ENCODE data around the gene TMEM26.
"Not testable (repeated sequence)": the region's sequence is repeated elsewhere in the genome, so short reads cannot be mapped to it uniquely, and the experiment has no call there.

TMEM26 gene

GRCh38 chr10:61398366-61399129 lies 54.6 kb downstream of the TMEM26 start:
- no peak for DNase-seq

DNA sequence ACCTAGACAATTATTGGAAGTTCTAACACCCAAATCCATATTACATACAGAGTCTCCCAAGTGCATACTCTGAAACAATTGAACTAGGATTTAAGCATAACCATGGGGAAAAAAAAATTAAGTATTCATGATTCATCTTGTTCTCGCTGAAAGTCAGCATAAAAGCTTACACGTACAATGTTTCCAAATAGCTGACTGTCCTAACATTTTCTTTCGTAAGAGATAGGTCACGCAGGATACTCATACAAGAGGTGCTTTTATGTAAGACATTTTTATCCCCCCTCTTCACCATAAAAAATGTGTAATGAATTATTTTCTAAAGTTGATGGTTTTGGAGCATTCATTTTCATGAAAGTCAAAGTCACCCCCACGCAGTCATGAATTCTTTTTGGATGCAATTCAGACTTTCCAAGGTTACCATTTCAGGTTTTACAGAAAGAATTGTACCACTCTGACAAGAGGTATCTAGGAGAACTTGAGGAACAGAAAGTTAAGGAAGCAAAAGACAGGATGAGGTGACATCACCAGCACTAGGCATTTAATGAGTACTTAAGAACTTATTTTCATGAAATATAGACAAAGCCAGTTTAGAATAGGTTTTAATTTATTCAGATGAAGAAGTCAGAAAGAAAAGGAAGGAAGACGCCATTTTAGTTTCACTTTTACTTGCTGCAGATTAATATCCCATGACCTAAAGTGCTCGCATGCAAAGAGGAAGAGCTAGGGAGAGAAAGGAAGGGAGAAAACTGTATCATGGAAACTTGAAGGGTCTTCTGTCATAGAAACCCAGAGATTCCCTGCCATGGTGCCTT lies 55.8 kb downstream of the TMEM26 start:
- DNase-seq: peak; percentile 70

GRCh38 chr10:61391281-61391680 lies 61.9 kb downstream of the TMEM26 start:
- no peak for DNase-seq

DNA sequence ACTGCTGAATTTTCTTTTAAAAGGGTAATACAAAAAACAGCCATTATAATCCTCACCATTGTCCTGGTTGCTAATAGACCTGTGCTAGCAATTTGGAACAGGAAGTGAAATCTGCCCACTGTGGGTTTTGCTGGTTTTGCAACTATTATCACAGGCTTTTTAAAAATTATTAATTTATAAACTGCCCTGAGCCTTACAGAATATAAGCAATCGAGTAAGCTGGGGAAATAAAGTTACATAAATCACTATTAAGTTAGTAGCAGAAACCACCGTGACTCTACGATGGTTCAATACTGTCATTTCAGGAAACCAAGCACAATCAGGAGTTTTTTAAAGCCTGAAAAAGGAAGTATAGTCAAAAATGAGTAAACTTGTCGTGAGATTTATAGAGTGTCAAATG lies 62.3 kb downstream of the TMEM26 start:
- DNase-seq: no peak

DNA sequence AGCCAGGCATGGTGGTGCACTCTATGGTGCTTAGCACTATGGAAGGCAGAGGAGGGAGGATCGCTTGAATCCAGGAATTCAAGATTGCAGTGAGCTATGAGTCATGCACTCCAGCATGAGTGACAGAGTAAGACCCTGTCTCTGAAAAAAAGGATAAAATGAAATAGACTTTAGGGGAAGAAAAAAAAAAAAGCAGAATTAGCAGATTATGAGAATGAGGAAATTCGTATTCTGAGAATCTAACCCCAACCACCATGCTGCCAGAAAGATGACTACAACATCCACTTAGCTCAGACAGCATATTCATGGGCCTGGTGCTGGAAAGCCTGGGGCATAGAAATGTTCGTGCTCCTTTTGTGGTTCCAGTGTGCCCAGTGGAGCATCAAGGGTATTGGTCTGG lies 63.3 kb downstream of the TMEM26 start:
- DNase-seq: no peak

DNA sequence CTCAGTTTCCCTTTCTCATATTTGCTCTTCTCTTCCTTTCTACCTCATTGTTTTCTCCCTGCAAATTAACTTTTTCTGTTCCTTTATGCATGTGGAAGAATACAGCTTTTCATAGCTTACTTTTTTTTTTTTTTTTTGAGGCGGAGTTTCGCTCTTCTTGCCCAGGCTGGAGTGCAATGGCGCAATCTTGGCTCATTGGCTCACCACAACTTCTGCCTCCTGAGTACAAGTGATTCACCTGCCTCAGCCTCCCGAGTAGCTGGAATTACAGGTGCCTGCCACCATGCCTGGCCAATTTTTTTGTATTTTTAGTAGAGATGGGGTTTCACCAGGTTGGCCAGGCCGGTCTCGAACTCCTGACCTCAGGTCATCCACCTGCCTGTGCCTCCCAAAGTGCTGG lies 64.2 kb downstream of the TMEM26 start:
- DNase-seq: not testable (repeated sequence)

- no peak for DNase-seq
Measured at GRCh38 chr10:61385231-61386001, 67.8 kb downstream of the TMEM26 start.

DNA sequence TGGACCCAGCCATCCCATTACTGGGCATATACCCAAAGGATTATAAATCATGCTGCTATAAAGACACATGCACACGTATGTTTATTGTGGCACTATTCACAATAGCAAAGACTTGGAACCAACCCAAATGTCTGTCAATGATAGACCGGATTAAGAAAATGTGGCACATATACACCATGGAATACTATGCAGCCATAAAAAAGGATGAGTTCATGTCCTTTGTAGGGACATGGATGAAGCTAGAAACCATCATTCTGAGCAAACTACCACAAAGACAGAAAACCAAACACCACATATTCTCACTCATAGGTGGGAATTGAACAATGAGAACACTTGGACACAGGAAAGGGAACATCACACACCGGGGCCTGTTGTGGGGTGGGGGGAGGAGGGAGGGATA lies 72.0 kb downstream of the TMEM26 start:
- not testable (repeated sequence) for DNase-seq

GRCh38 chr10:61378865-61379264 lies 74.3 kb downstream of the TMEM26 start:
- DNase-seq: no peak

GRCh38 chr10:61376908-61377368 lies 76.2 kb downstream of the TMEM26 start:
- no peak for DNase-seq

DNA sequence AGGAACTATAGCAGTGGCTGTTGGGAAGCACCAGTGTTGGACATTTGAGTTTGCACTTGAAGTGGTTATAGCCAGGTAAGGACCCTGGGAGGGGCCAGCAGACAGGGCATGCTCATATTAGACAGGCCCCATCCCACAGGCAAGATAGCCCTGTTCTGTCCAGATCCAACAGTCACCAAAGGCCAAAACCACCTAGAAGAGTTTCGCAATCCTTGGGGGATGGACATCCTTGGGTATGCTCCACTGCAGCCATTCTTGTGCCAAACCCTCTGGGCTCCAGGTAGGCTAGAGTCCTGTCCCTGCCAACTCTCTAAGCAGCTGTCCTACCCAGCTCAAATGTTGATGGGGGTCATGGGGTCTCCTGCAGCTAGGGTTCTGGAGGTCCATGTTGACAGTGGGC lies 76.8 kb downstream of the TMEM26 start:
- no peak for DNase-seq

- no peak for DNase-seq
Measured at GRCh38 chr10:61366365-61366764, 86.8 kb downstream of the TMEM26 start.

- no peak for DNase-seq
Measured at GRCh38 chr10:61364619-61365018, 88.6 kb downstream of the TMEM26 start.

DNA sequence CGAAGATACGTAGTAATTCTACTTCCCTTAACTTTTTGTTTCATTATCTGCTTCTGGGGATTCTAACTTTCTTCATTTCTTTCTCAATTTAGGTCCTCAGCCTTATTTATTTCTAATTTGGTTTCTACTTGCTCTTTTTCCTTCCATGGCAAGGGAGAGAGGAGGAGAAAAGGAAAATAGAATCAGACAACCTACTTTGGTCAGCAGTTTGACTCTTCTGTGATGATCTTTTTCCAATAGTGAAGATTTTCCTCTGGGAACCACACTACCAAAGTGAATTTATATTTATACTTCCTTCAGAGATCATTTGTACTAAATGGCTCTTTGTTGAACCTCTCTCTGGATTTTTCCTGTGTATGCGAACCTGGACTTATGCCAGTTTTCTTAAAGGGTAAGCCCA lies 90.2 kb downstream of the TMEM26 start:
- no peak for DNase-seq

GRCh38 chr10:61359452-61359851 lies 93.7 kb downstream of the TMEM26 start:
- no peak for DNase-seq

DNA sequence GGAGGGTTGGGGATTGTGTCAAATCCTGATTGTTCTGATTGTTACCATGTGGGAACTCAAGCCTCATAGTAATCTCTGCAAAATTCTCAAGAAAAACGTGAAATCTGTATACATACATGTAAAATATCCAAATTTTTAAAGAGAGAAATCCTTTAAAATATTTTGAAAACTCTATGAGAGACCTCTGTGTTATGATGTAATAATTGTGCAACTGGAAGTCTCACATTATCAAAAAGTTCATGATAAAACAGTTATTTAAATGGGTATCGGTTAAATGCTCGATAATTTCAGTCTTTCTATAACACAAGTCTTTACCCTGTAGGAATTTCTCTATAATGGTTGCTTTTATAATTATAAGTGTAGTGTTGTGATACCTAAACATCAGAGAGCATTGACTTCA lies 95.5 kb downstream of the TMEM26 start:
- no peak for DNase-seq
